ENCODE measurements around the gene PRDM12.

GRCh38 chr9:130624154-130624553 is 40.2 kb upstream of the PRDM12 start:
- TF ChIP-seq CTCF (conservative IDR thresholded peaks at IDR 0.05; ENCODE audit: low read depth in 2 of 2) (peak in 1 of 2 experiments; percentile 21; a peak in 3 of 4 replicates), CREB1 (CRISPR knock-in tag; IDR thresholded peaks at IDR 0.05; ENCODE audit: low read depth) (no peak), POLR2AphosphoS5 (IDR thresholded peaks at IDR 0.05; ENCODE audit: low read depth) (no peak), EZH2 (IDR thresholded peaks at IDR 0.05; ENCODE audit: low read depth, unreplicated experiment) (no peak), ETS1 (IDR thresholded peaks at IDR 0.05) (no peak), EZH2phosphoT487 (IDR thresholded peaks at IDR 0.05; ENCODE audit: unreplicated experiment) (no peak), REST (IDR thresholded peaks at IDR 0.05; ENCODE audit: unreplicated experiment) (no peak), ZNF462 (CRISPR knock-in tag; IDR thresholded peaks at IDR 0.05) (no peak)

Measured in GM23338 (cell line).